Mesendoderm (in vitro differentiated cells): ENCODE results near the gene SERTAD1.

Source experiments
- DNase-seq: peaks from one replicate; pipeline ENCODE4 v3.0.0; 2013
- H2AK5ac ChIP-seq: 2 replicates; pipeline ENCODE4 v1.6.1; 2013; ENCODE audit warnings: low read length, inconsistent platforms
- H2BK120ac ChIP-seq: 2 replicates; pipeline ENCODE4 v1.6.1; 2013; ENCODE audit warnings: low read depth, mild to moderate bottlenecking, low read length, moderate library complexity, mixed read lengths
- H2BK15ac ChIP-seq: replicated peaks from 2 replicates; pipeline ENCODE4 v1.6.1; 2013; ENCODE audit warnings: low read depth, mild to moderate bottlenecking, moderate library complexity
- H2BK5ac ChIP-seq: 2 replicates; pipeline ENCODE4 v1.6.1; 2013; ENCODE audit warnings: low read length, inconsistent platforms
- H3K18ac ChIP-seq: 2 replicates; pipeline ENCODE4 v1.6.1; 2013; ENCODE audit warnings: mild to moderate bottlenecking, low read length, mixed read lengths
- H3K23ac ChIP-seq: one replicate; pipeline ENCODE4 v1.6.1; 2013; ENCODE audit warnings: low read length
- H3K27ac ChIP-seq: 2 replicates; pipeline ENCODE4 v1.5.1; 2013; ENCODE audit warnings: low read depth, mild to moderate bottlenecking, inconsistent platforms, low read length, moderate library complexity
- H3K27me3 ChIP-seq: 2 replicates; pipeline ENCODE4 v1.6.1; 2013; ENCODE audit warnings: low read length, control low read depth, mild to moderate bottlenecking, inconsistent platforms; ENCODE audit not compliant: insufficient read depth, poor library complexity
- H3K36me3 ChIP-seq: 2 replicates; pipeline ENCODE4 v1.6.1; 2013; ENCODE audit warnings: low read length, inconsistent platforms; ENCODE audit not compliant: control insufficient read depth, insufficient read depth
- H3K4ac ChIP-seq: one replicate; pipeline ENCODE4 v1.6.1; 2013; ENCODE audit warnings: low read depth, mild to moderate bottlenecking, low read length, moderate library complexity
- H3K4me1 ChIP-seq: 2 replicates; pipeline ENCODE4 v1.6.1; 2013; ENCODE audit warnings: low read depth, low read length, inconsistent platforms; ENCODE audit not compliant: control insufficient read depth
- H3K4me2 ChIP-seq: 2 replicates; pipeline ENCODE4 v1.6.1; 2013; ENCODE audit warnings: low read length
- H3K4me3 ChIP-seq: 2 replicates; pipeline ENCODE4 v1.5.1; 2013; ENCODE audit warnings: mild to moderate bottlenecking, low read length
- H3K56ac ChIP-seq: one replicate; pipeline ENCODE4 v1.6.1; 2013; ENCODE audit warnings: low read length
- H3K79me1 ChIP-seq: 2 replicates; pipeline ENCODE4 v1.6.1; 2013; ENCODE audit warnings: low read length, inconsistent platforms
- H3K79me2 ChIP-seq: 2 replicates; pipeline ENCODE4 v1.6.1; 2013; ENCODE audit warnings: mild to moderate bottlenecking, low read length; ENCODE audit not compliant: control insufficient read depth, insufficient read depth
- H3K9ac ChIP-seq: 2 replicates; pipeline ENCODE4 v1.6.1; 2013; ENCODE audit warnings: low read length, inconsistent platforms
- H4K5ac ChIP-seq: one replicate; pipeline ENCODE4 v1.6.1; 2013; ENCODE audit warnings: low read length
- H4K8ac ChIP-seq: one replicate; pipeline ENCODE4 v1.6.1; 2013; ENCODE audit warnings: low read depth, mild to moderate bottlenecking, control low read depth, low read length, moderate library complexity
- WGBS: extraction: QIAGEN DNeasy Blood & Tissue Kit; methylation state at CpG from one replicate; pipeline ENCODE4 v1.1.7; 2013; ENCODE audit warnings: low lambda C conversion rate, missing lambda C conversion rate; ENCODE audit not compliant: insufficient coverage; ENCODE audit errors: extremely low coverage; 5-methylcytosine and 5-hydroxymethylcytosine counted together

SERTAD1 gene

GRCh38 chr19:40387155-40387554 is 38.6 kb downstream of the SERTAD1 start:
- Histone ChIP-seq H2BK120ac (no peak overlapping the region), H2BK15ac (no peak overlapping the region), H2AK5ac (no peak overlapping the region), H4K8ac (no peak overlapping the region), H3K18ac (no peak overlapping the region), H3K4me1 (no peaks in the 10 kb centered on the region), H3K4me3 (no peak overlapping the region), H4K5ac (no peak overlapping the region), H3K27me3 (no peaks in the 10 kb centered on the region), H3K4ac (no peak overlapping the region), H3K9ac (no peak overlapping the region), H3K79me1 (no peaks in the 10 kb centered on the region), H3K56ac (no peak overlapping the region), H3K27ac (no peak overlapping the region), H2BK5ac (no peak overlapping the region), H3K23ac (no peak overlapping the region), H3K79me2 (no peaks in the 10 kb centered on the region), H3K36me3 (no peaks in the 10 kb centered on the region), H3K4me2 (no peak overlapping the region)
- no CpG with 5 or more reads among the region's 10 CpGs for WGBS
- no peak for DNase-seq

- no peak overlapping the region for H3K4ac ChIP-seq
- no peak overlapping the region for H4K5ac ChIP-seq
- no peaks in the 10 kb centered on the region for H3K79me2 ChIP-seq
- H4K8ac ChIP-seq = no peak overlapping the region
- H3K27me3 ChIP-seq = no peaks in the 10 kb centered on the region
- no peak overlapping the region for H3K18ac ChIP-seq
- no peaks in the 10 kb centered on the region for H3K36me3 ChIP-seq
- H3K79me1 ChIP-seq = no peaks in the 10 kb centered on the region
- DNase-seq = no peak
- no peak overlapping the region for H3K9ac ChIP-seq
- H2BK5ac ChIP-seq = no peak overlapping the region
- H3K27ac ChIP-seq = no peak overlapping the region
- H3K56ac ChIP-seq = peak overlapping the region; percentile 15
- H3K4me3 ChIP-seq = no peak overlapping the region
- no peak overlapping the region for H3K4me2 ChIP-seq
- no peak overlapping the region for H3K23ac ChIP-seq
- H3K4me1 ChIP-seq = no peaks in the 10 kb centered on the region
- H2AK5ac ChIP-seq = no peak overlapping the region
- WGBS = no CpG with 5 or more reads among the region's 28 CpGs
- H2BK15ac ChIP-seq = no peak overlapping the region
- no peak overlapping the region for H2BK120ac ChIP-seq
Measured at GRCh38 chr19:40383668-40384248, 42.0 kb downstream of the SERTAD1 start.

- no peak overlapping the region for H3K9ac ChIP-seq
- WGBS = no CpG with 5 or more reads among the region's 3 CpGs
- no peak overlapping the region for H3K56ac ChIP-seq
- no peak overlapping the region for H4K5ac ChIP-seq
- peaks cover 6% of the 10 kb centered on the region for H3K36me3 ChIP-seq
- H3K4ac ChIP-seq = no peak overlapping the region
- H2AK5ac ChIP-seq = no peak overlapping the region
- no peak overlapping the region for H3K4me3 ChIP-seq
- no peak overlapping the region for H2BK120ac ChIP-seq
- H3K4me1 ChIP-seq = no peaks in the 10 kb centered on the region
- H4K8ac ChIP-seq = no peak overlapping the region
- no peak overlapping the region for H2BK15ac ChIP-seq
- H3K27me3 ChIP-seq = no peaks in the 10 kb centered on the region
- DNase-seq = peak; percentile 58
- no peak overlapping the region for H3K23ac ChIP-seq
- no peaks in the 10 kb centered on the region for H3K79me2 ChIP-seq
- H3K18ac ChIP-seq = no peak overlapping the region
- H3K4me2 ChIP-seq = no peak overlapping the region
- no peak overlapping the region for H2BK5ac ChIP-seq
- no peak overlapping the region for H3K27ac ChIP-seq
- no peaks in the 10 kb centered on the region for H3K79me1 ChIP-seq
Measured at GRCh38 chr19:40381321-40381720, 44.5 kb downstream of the SERTAD1 start.

- no peak overlapping the region for H3K9ac ChIP-seq
- no peak overlapping the region for H3K4me3 ChIP-seq
- WGBS = no CpG with 5 or more reads among the region's 37 CpGs
- no peak overlapping the region for H4K8ac ChIP-seq
- H3K36me3 ChIP-seq = peaks cover 6% of the 10 kb centered on the region
- no peaks in the 10 kb centered on the region for H3K79me1 ChIP-seq
- H2AK5ac ChIP-seq = no peak overlapping the region
- no peaks in the 10 kb centered on the region for H3K4me1 ChIP-seq
- no peak overlapping the region for H2BK15ac ChIP-seq
- no peak for DNase-seq
- no peak overlapping the region for H3K23ac ChIP-seq
- H3K4me2 ChIP-seq = no peak overlapping the region
- no peak overlapping the region for H2BK5ac ChIP-seq
- no peak overlapping the region for H3K27ac ChIP-seq
- no peak overlapping the region for H3K18ac ChIP-seq
- no peaks in the 10 kb centered on the region for H3K27me3 ChIP-seq
- H4K5ac ChIP-seq = no peak overlapping the region
- H2BK120ac ChIP-seq = no peak overlapping the region
- H3K79me2 ChIP-seq = no peaks in the 10 kb centered on the region
- no peak overlapping the region for H3K56ac ChIP-seq
- no peak overlapping the region for H3K4ac ChIP-seq
Measured at GRCh38 chr19:40380199-40381037, 45.4 kb downstream of the SERTAD1 start.

GRCh38 chr19:40379446-40380198 is 46.2 kb downstream of the SERTAD1 start:
- H3K27ac ChIP-seq = no peak overlapping the region
- no peak overlapping the region for H2BK15ac ChIP-seq
- H3K18ac ChIP-seq = no peak overlapping the region
- no peak overlapping the region for H3K4ac ChIP-seq
- no peak overlapping the region for H3K56ac ChIP-seq
- H3K4me2 ChIP-seq = no peak overlapping the region
- no CpG with 5 or more reads among the region's 11 CpGs for WGBS
- H3K36me3 ChIP-seq = peaks cover 6% of the 10 kb centered on the region
- no peak for DNase-seq
- no peak overlapping the region for H2AK5ac ChIP-seq
- no peak overlapping the region for H2BK5ac ChIP-seq
- no peaks in the 10 kb centered on the region for H3K4me1 ChIP-seq
- H3K79me2 ChIP-seq = no peaks in the 10 kb centered on the region
- no peak overlapping the region for H3K4me3 ChIP-seq
- H4K5ac ChIP-seq = no peak overlapping the region
- H3K79me1 ChIP-seq = no peaks in the 10 kb centered on the region
- no peak overlapping the region for H3K9ac ChIP-seq
- no peak overlapping the region for H4K8ac ChIP-seq
- no peak overlapping the region for H2BK120ac ChIP-seq
- H3K27me3 ChIP-seq = no peaks in the 10 kb centered on the region
- no peak overlapping the region for H3K23ac ChIP-seq
